Keratinocyte (primary cell): ENCODE results near the gene LTBR. TPM values are rescaled to one million over a fixed set of nuclear protein-coding genes. Genes with fewer than 3 reads are reported as not detected.

Experiments used
- DNase-seq: peaks from one replicate; pipeline ENCODE4 v3.0.0-alpha.2; 2011; ENCODE audit warnings: low read depth, missing footprints, low spot score
- FAIRE-seq: peaks from 2 replicates; lab custom pipeline; 2011; peaks lifted over from hg19 to GRCh38; lab: Jason Lieb, UNC
- H2AFZ ChIP-seq: 2 replicates; pipeline ENCODE4 v1.6.0; 2012; ENCODE audit warnings: low read length, control low read depth, inconsistent platforms; ENCODE audit not compliant: control insufficient read depth
- H3K27ac ChIP-seq: 2 replicates; pipeline ENCODE4 v1.5.1; 2011; ENCODE audit warnings: low read length; ENCODE audit not compliant: control insufficient read depth, insufficient read depth
- H3K27me3 ChIP-seq: 3 replicates; pipeline ENCODE4 v1.6.0; 2011; ENCODE audit warnings: low read length; ENCODE audit not compliant: control insufficient read depth, insufficient read depth; ENCODE audit errors: extremely low read depth
- H3K36me3 ChIP-seq, 2 experiments: 2 replicates in 1 of 2; 3 replicates in 1 of 2; pipeline ENCODE4 v1.5.1; 2011; ENCODE audit warnings: low read length in 2 of 2, mild to moderate bottlenecking in 1 of 2; ENCODE audit not compliant: control insufficient read depth in 2 of 2, insufficient read depth in 2 of 2; ENCODE audit errors: extremely low read depth in 1 of 2
- H3K4me1 ChIP-seq: 3 replicates; pipeline ENCODE4 v1.5.1; 2011; ENCODE audit warnings: low read length; ENCODE audit not compliant: control insufficient read depth, insufficient read depth; ENCODE audit errors: extremely low read depth
- H3K4me2 ChIP-seq: 3 replicates; pipeline ENCODE4 v1.6.0; 2011; ENCODE audit warnings: low read depth, low read length; ENCODE audit not compliant: control insufficient read depth, insufficient read depth; ENCODE audit errors: extremely low read depth
- H3K4me3 ChIP-seq, 3 experiments: fragments of 200-600 bp in 1 of 3; sonication (generic) in 1 of 3; 2 replicates in 2 of 3; 3 replicates in 1 of 3; pipeline ENCODE4 v1.5.1; 2011 to 2016; ENCODE audit warnings: low read length in 3 of 3, mild to moderate bottlenecking in 3 of 3, control low read depth in 2 of 3, inconsistent platforms in 1 of 3, low read depth in 1 of 3, mixed read lengths in 1 of 3, mixed run types in 1 of 3, moderate library complexity in 1 of 3; ENCODE audit not compliant: control insufficient read depth in 2 of 3, insufficient read depth in 2 of 3; ENCODE audit errors: extremely low read depth in 1 of 3
- H3K79me2 ChIP-seq: 2 replicates; pipeline ENCODE4 v1.6.0; 2012; ENCODE audit warnings: low read length; ENCODE audit not compliant: control insufficient read depth, insufficient read depth
- H3K9ac ChIP-seq: 3 replicates; pipeline ENCODE4 v1.6.0; 2011; ENCODE audit warnings: low read length; ENCODE audit not compliant: control insufficient read depth, insufficient read depth; ENCODE audit errors: extremely low read depth
- H3K9me1 ChIP-seq: 3 replicates; pipeline ENCODE4 v1.6.0; 2011; ENCODE audit warnings: low read length; ENCODE audit not compliant: control insufficient read depth, insufficient read depth; ENCODE audit errors: extremely low read depth
- H3K9me3 ChIP-seq: 2 replicates; pipeline ENCODE4 v1.5.1; 2012; ENCODE audit warnings: low read depth, low read length; ENCODE audit not compliant: control insufficient read depth
- H4K20me1 ChIP-seq: 3 replicates; pipeline ENCODE4 v1.6.0; 2011; ENCODE audit warnings: low read length; ENCODE audit not compliant: control insufficient read depth, insufficient read depth; ENCODE audit errors: extremely low read depth
- CTCF ChIP-seq, 3 experiments: IDR thresholded peaks in 1 of 3; conservative IDR thresholded peaks in 1 of 3; optimal IDR thresholded peaks in 1 of 3; 2 replicates in 2 of 3; 3 replicates in 1 of 3; pipeline versions ENCODE3 to v1.5.1; 2011; ENCODE audit warnings: low read length in 3 of 3, mild to moderate bottlenecking in 3 of 3, moderate library complexity in 2 of 3, control low read depth in 1 of 3, inconsistent platforms in 1 of 3; ENCODE audit not compliant: insufficient read depth in 2 of 3; ENCODE audit errors: extremely low read depth in 1 of 3
- EZH2 ChIP-seq: IDR thresholded peaks from one replicate; pipeline ENCODE4 v1.6.1; 2012; ENCODE audit warnings: inconsistent platforms, mild to moderate bottlenecking, low read length, moderate library complexity
- dilution Hi-C: fragments of 300-500 bp; cut with MboI; formaldehyde crosslinking; loops from one replicate; pipeline ENCODE4 v1.7.0; 2020; ENCODE audit warnings: low sequenced_read_pairs; ENCODE audit not compliant: extremely low pct_ligation_motif_present
- polyA plus RNA-seq, 5 experiments: library from polyadenylated mRNA; depleted of rRNA in 3 of 5; stranded (reverse) in 3 of 5; stranded (forward) in 1 of 5; unstranded in 1 of 5; fragments of >200 nt; gene quantifications; 1 replicate in 1 of 5; 2 replicates in 3 of 5; 3 replicates in 1 of 5; pipeline versions ENCODE4 v1.2.1 to v1.2.3, GENCODE V29; 2011 to 2012; ENCODE audit warnings: missing spikeins in 2 of 5, low read depth in 1 of 5, low replicate concordance in 1 of 5

The LTBR gene
- polyA plus RNA-seq, 1 donor (not counting 4 experiments of a cell fraction or from before 2014, with no cell fraction given): 42.7 TPM

- H3K27me3 ChIP-seq: no peaks in the 10 kb centered on the region
- no peak for TF ChIP-seq EZH2
- H3K27ac ChIP-seq: no peak overlapping the region
- H3K36me3 ChIP-seq: no peaks in the 10 kb centered on the region
- no peak overlapping the region for H2AFZ ChIP-seq
- H4K20me1 ChIP-seq: no peaks in the 10 kb centered on the region
- H3K79me2 ChIP-seq: peaks cover 10% of the 10 kb centered on the region
- FAIRE-seq (peak; percentile 44), DNase-seq (no peak)
- no peaks in the 10 kb centered on the region for H3K9me1 ChIP-seq
- dilution Hi-C loops: no loop called here
- H3K4me2 ChIP-seq: no peak overlapping the region
- no peak overlapping the region for H3K9ac ChIP-seq
- H3K4me1 ChIP-seq: peaks cover 51% of the 10 kb centered on the region
- H3K4me3 ChIP-seq: no peak overlapping the region
- H3K9me3 ChIP-seq: no peaks in the 10 kb centered on the region
Observed at GRCh38 chr12:6367969-6368892, 15.7 kb upstream of the LTBR start.

GRCh38 chr12:6368906-6369525, 14.9 kb upstream of the LTBR start:
- peaks cover 13% of the 10 kb centered on the region for H3K79me2 ChIP-seq
- no peak overlapping the region for H3K4me3 ChIP-seq
- H3K36me3 ChIP-seq: no peaks in the 10 kb centered on the region
- dilution Hi-C loops: no loop called here
- peaks cover 54% of the 10 kb centered on the region for H3K4me1 ChIP-seq
- no peak overlapping the region for H2AFZ ChIP-seq
- no peaks in the 10 kb centered on the region for H3K9me3 ChIP-seq
- H3K9ac ChIP-seq: no peak overlapping the region
- no peak for DNase-seq
- peak; percentile 32 for FAIRE-seq
- no peak for TF ChIP-seq CTCF (optimal IDR thresholded peaks at IDR 0.05 in 1 of 3, IDR thresholded peaks at IDR 0.05 in 1 of 3, conservative IDR thresholded peaks at IDR 0.05 in 1 of 3; ENCODE audit: extremely low read depth in 1 of 3, insufficient read depth in 2 of 3, low read length in 3 of 3)
- TF ChIP-seq EZH2: no peak
- H3K4me2 ChIP-seq: no peak overlapping the region
- H3K27me3 ChIP-seq: no peaks in the 10 kb centered on the region
- H4K20me1 ChIP-seq: no peaks in the 10 kb centered on the region
- H3K27ac ChIP-seq: no peak overlapping the region
- H3K9me1 ChIP-seq: no peaks in the 10 kb centered on the region
